GM18873 (cell line): ENCODE data around the gene CYP4V2.
"Not testable (repeated sequence)": the region's sequence is repeated elsewhere in the genome, so short reads cannot be mapped to it uniquely, and the experiment has no call there.

ENCODE experiments used
- ATAC-seq: cut with Tn5 transposase; IDR thresholded peaks from one replicate; pipeline ENCODE4 v1.9.1; 2021; ENCODE audit warnings: mild to moderate bottlenecking, moderate library complexity, moderate number of reproducible peaks; ENCODE audit not compliant: unreplicated experiment, low FRiP score

Gene CYP4V2

GRCh38 chr4:186227744-186228513 is 36.6 kb downstream of the CYP4V2 start:
- no peak for ATAC-seq

- no peak for ATAC-seq
Observed at GRCh38 chr4:186228514-186228894, 37.1 kb downstream of the CYP4V2 start.

GRCh38 chr4:186234367-186234766 is 43.0 kb downstream of the CYP4V2 start:
- no peak for ATAC-seq

GRCh38 chr4:186236126-186236525 is 44.8 kb downstream of the CYP4V2 start:
- ATAC-seq, result no peak

- no peak for ATAC-seq
Observed at GRCh38 chr4:186240452-186240847, 49.1 kb downstream of the CYP4V2 start.

GRCh38 chr4:186240848-186241491 is 49.6 kb downstream of the CYP4V2 start:
- no peak for ATAC-seq

GRCh38 chr4:186241616-186242015 is 50.2 kb downstream of the CYP4V2 start:
- ATAC-seq, result no peak

- ATAC-seq, result not testable (repeated sequence)
Observed at GRCh38 chr4:186242031-186242430, 50.7 kb downstream of the CYP4V2 start.

GRCh38 chr4:186243331-186243730 is 52.0 kb downstream of the CYP4V2 start:
- no peak for ATAC-seq

GRCh38 chr4:186244835-186245234 is 53.5 kb downstream of the CYP4V2 start:
- no peak for ATAC-seq

GRCh38 chr4:186247062-186247752 is 55.8 kb downstream of the CYP4V2 start:
- ATAC-seq, result not testable (repeated sequence)

- no peak for ATAC-seq
Observed at GRCh38 chr4:186248643-186249042, 57.3 kb downstream of the CYP4V2 start.

GRCh38 chr4:186249785-186250754 is 58.7 kb downstream of the CYP4V2 start:
- no peak for ATAC-seq

GRCh38 chr4:186250760-186251159 is 59.4 kb downstream of the CYP4V2 start:
- no peak for ATAC-seq

- ATAC-seq, result no peak
Observed at GRCh38 chr4:186255122-186255521, 63.8 kb downstream of the CYP4V2 start.

GRCh38 chr4:186258216-186258811 is 66.9 kb downstream of the CYP4V2 start:
- ATAC-seq, result no peak

- ATAC-seq, result no peak
Observed at GRCh38 chr4:186260117-186260503, 68.7 kb downstream of the CYP4V2 start.
